ENCODE results near the gene PDP2. TPM values are rescaled to one million over a fixed set of nuclear protein-coding genes. Genes with fewer than 3 reads are reported as not detected.

Gene PDP2
- total RNA-seq, 2 experiments from 2014 or later = 3.3 to 5.9 TPM

- H3K27ac Mint-ChIP-seq = no peak overlapping the region
- intact Hi-C loops (cut with DNase I, micrococcal nuclease) = no loop called here
- Histone ChIP-seq H3K27ac (ENCODE audit: low read depth in 1 of 2, low read length in 2 of 2) (no peak overlapping the region), H3K4me3 (ENCODE audit: low read length) (no peak overlapping the region), H3K27me3 (ENCODE audit: control insufficient read depth in 1 of 2, insufficient read depth in 2 of 2, low read length in 2 of 2) (no peaks in the 10 kb centered on the region), H3K36me3 (ENCODE audit: insufficient read depth, low read length) (no peaks in the 10 kb centered on the region), H3K9me3 (ENCODE audit: control insufficient read depth in 1 of 2, insufficient read depth in 1 of 2, low read length in 2 of 2) (no peaks in the 10 kb centered on the region), H3K4me1 (ENCODE audit: insufficient read depth, low read length) (no peaks in the 10 kb centered on the region)
- no peaks in the 10 kb centered on the region for H3K9me3 Mint-ChIP-seq
- DNase-seq = no peak
- ChIA-PET CTCF (interaction anchor here (0.8 kb wide), 1 partner anchor 9 kb away, joined by 3 read pairs; no protein-coding TSS in a partner anchor), POLR2A (no interaction called here)
- no peaks in the 10 kb centered on the region for H3K4me1 Mint-ChIP-seq (ENCODE audit: low read depth)
- ATAC-seq (ENCODE audit: poor library complexity) = no peak
- TF ChIP-seq CTCF (IDR thresholded peaks at IDR 0.05) = no peak
- H3K4me3 Mint-ChIP-seq = no peak overlapping the region
- H3K36me3 Mint-ChIP-seq (ENCODE audit: low read depth) = no peaks in the 10 kb centered on the region
- no peaks in the 10 kb centered on the region for H3K27me3 Mint-ChIP-seq
Measured at GRCh38 chr16:66858740-66859396, 21.4 kb upstream of the PDP2 start.

GRCh38 chr16:66859397-66860068, 20.8 kb upstream of the PDP2 start:
- Mint-ChIP-seq H3K4me1 (ENCODE audit: low read depth) (no peaks in the 10 kb centered on the region), H3K4me3 (no peak overlapping the region), H3K9me3 (no peaks in the 10 kb centered on the region), H3K27me3 (no peaks in the 10 kb centered on the region), H3K36me3 (ENCODE audit: low read depth) (no peaks in the 10 kb centered on the region), H3K27ac (no peak overlapping the region)
- ATAC-seq (ENCODE audit: poor library complexity) (no peak), DNase-seq (no peak)
- ChIA-PET POLR2A (interaction anchor here (0.9 kb wide), 1 partner anchor 21 kb away, joined by 3 read pairs; the partner anchor contains the start of gene PDP2), CTCF (no interaction called here)
- H3K9me3 ChIP-seq (ENCODE audit: control insufficient read depth in 1 of 2, insufficient read depth in 1 of 2, low read length in 2 of 2) = no peaks in the 10 kb centered on the region
- H3K4me3 ChIP-seq (ENCODE audit: low read length) = no peak overlapping the region
- intact Hi-C loops (cut with DNase I, micrococcal nuclease) = no loop called here
- no peak for TF ChIP-seq CTCF (IDR thresholded peaks at IDR 0.05)
- H3K27me3 ChIP-seq (ENCODE audit: control insufficient read depth in 1 of 2, insufficient read depth in 2 of 2, low read length in 2 of 2) = no peaks in the 10 kb centered on the region
- no peaks in the 10 kb centered on the region for H3K36me3 ChIP-seq (ENCODE audit: insufficient read depth, low read length)
- H3K27ac ChIP-seq (ENCODE audit: low read depth in 1 of 2, low read length in 2 of 2) = no peak overlapping the region
- H3K4me1 ChIP-seq (ENCODE audit: insufficient read depth, low read length) = no peaks in the 10 kb centered on the region

- ChIA-PET POLR2A (interaction anchor here (1.2 kb wide), 1 partner anchor 11 kb away, joined by 4 read pairs; no protein-coding TSS in a partner anchor), CTCF (interaction anchor here (1.2 kb wide), 1 partner anchor 32 kb away, joined by 4 read pairs; the partner anchor contains the start of gene NAE1)
- Mint-ChIP-seq H3K27ac (no peak overlapping the region), H3K27me3 (no peaks in the 10 kb centered on the region), H3K9me3 (no peaks in the 10 kb centered on the region), H3K4me3 (no peak overlapping the region), H3K4me1 (ENCODE audit: low read depth) (no peaks in the 10 kb centered on the region), H3K36me3 (ENCODE audit: low read depth) (no peaks in the 10 kb centered on the region)
- H3K4me1 ChIP-seq (ENCODE audit: insufficient read depth, low read length) = no peaks in the 10 kb centered on the region
- H3K36me3 ChIP-seq (ENCODE audit: insufficient read depth, low read length) = no peaks in the 10 kb centered on the region
- no peak for TF ChIP-seq CTCF (IDR thresholded peaks at IDR 0.05)
- intact Hi-C loops (cut with DNase I, micrococcal nuclease) = no loop called here
- H3K9me3 ChIP-seq (ENCODE audit: control insufficient read depth in 1 of 2, insufficient read depth in 1 of 2, low read length in 2 of 2) = no peaks in the 10 kb centered on the region
- DNase-seq (no peak), ATAC-seq (ENCODE audit: poor library complexity) (no peak)
- H3K27me3 ChIP-seq (ENCODE audit: control insufficient read depth in 1 of 2, insufficient read depth in 2 of 2, low read length in 2 of 2) = no peaks in the 10 kb centered on the region
- no peak overlapping the region for H3K27ac ChIP-seq (ENCODE audit: low read depth in 1 of 2, low read length in 2 of 2)
- H3K4me3 ChIP-seq (ENCODE audit: low read length) = no peak overlapping the region
Measured at GRCh38 chr16:66862023-66862520, 18.2 kb upstream of the PDP2 start.

Data from CD4-positive, alpha-beta T cell (primary cell).